MCF 10A (cell line): ENCODE results near the gene RAI1. TPM values are rescaled to one million over a fixed set of nuclear protein-coding genes. Genes with fewer than 3 reads are reported as not detected.

Experiments used
- BruUV-seq: library from RNA; stranded (reverse); fragments of 400-500 nt; replicated peaks from 2 replicates; lab custom pipeline; 2021; lab: Mats Ljungman, UMichigan
- CTCF ChIA-PET: fragments of 300-600 bp; sonication (Branson Sonifier 250); formaldehyde crosslinking; extraction: SDS; loops from one replicate; lab custom pipeline; 2021; ENCODE audit warnings: antibody characterized with exemption, inconsistent platforms; lab: Yijun Ruan, JAX
- POLR2A ChIA-PET: fragments of 300-600, 350-650 bp; sonication (Branson Sonifier 250); formaldehyde crosslinking; extraction: SDS; loops from one replicate; lab custom pipeline; 2020; ENCODE audit warnings: antibody characterized with exemption, inconsistent platforms; lab: Yijun Ruan, JAX
- DNase-seq: peaks from one replicate; pipeline ENCODE4 v3.0.0-alpha.2; 2018; ENCODE audit not compliant: unreplicated experiment
- H3K27ac Mint-ChIP-seq: one replicate; pipeline ENCODE4 v1.8.0; 2022; ENCODE audit warnings: mild to moderate bottlenecking, low read depth, mixed read lengths; ENCODE audit not compliant: unreplicated experiment
- H3K27me3 Mint-ChIP-seq: one replicate; pipeline ENCODE4 v1.8.0; 2022; ENCODE audit warnings: mixed read lengths; ENCODE audit not compliant: insufficient read depth, unreplicated experiment
- H3K36me3 Mint-ChIP-seq: one replicate; pipeline ENCODE4 v1.8.0; 2022; ENCODE audit warnings: mild to moderate bottlenecking, moderate library complexity, mixed read lengths; ENCODE audit not compliant: insufficient read depth, unreplicated experiment
- H3K4me1 Mint-ChIP-seq: one replicate; pipeline ENCODE4 v1.8.0; 2022; ENCODE audit warnings: mixed read lengths; ENCODE audit not compliant: insufficient read depth, unreplicated experiment
- H3K4me3 Mint-ChIP-seq: one replicate; pipeline ENCODE4 v1.8.0; 2022; ENCODE audit warnings: mild to moderate bottlenecking, moderate library complexity, mixed read lengths; ENCODE audit not compliant: unreplicated experiment
- H3K9me3 Mint-ChIP-seq: one replicate; pipeline ENCODE4 v1.8.0; 2022; ENCODE audit warnings: mixed read lengths; ENCODE audit not compliant: unreplicated experiment
- intact Hi-C: fragments of 100-400 bp; cut with micrococcal nuclease; formaldehyde crosslinking; loops from 2 replicates; pipeline ENCODE4 v1.14.1; 2022
- total RNA-seq: library from RNA; stranded (reverse); gene quantifications from 2 replicates; pipeline ENCODE4 v1.2.3, GENCODE V29; 2022
- TF ChIP-seq, protein P1 (sequence below): fragments of 200-600 bp; IDR thresholded peaks from one replicate; pipeline ENCODE4 v1.8.0; 2022; ENCODE audit warnings: antibody characterized with exemption, mild to moderate bottlenecking; ENCODE audit not compliant: unreplicated experiment

The RAI1 gene
- total RNA-seq, 1 experiment from 2014 or later, result 30.4 TPM

DNA sequence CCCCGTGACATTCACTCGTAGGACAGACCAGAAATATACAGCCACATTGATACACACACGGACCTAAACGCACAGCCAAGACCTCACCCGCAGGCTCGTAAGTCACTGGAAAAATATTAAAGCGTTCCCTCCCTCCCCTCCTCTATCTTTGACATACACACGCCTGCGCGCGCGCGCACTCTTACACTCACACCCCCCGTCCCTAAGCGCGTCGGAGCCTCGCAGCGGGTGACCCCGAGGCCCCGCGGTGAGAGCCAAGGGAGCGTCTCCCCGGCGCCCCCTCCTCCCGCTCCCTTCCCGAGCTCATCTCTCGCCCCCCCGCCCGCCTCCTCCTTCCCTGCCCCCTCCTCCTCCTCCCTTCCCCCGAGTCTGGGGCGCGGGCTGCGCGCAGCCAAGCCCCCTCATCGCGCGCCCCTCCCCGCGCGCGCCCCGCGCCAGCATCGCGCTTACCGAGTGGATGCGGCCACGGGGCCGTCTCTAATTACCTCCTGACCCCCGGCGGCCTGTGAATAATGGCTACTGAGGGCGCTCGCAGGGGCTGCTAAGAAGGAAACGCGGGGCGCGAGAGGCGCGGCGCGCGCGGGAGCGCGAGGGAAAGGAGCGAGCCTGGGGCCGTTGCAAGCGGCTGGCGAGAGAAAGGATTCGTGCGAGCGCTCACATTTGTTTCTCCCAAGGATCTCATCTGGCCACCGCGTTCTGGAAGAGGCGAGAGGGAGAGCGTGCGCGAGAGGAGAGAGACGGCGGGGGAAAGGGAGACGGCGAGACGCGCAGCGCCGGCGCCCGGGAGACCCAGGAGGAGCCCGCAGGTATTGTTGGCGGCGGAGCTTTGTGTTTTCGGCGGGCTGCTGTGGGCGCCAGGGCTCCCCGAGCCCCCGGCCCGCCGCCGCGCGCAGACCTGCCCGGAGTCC lies 42.4 kb downstream of the RAI1 start:
- ChIA-PET CTCF (interaction anchor here (0.7 kb wide), 1 partner anchor 14 kb away, joined by 3 read pairs; no protein-coding TSS in a partner anchor), POLR2A (interaction anchor here (0.6 kb wide), 1 partner anchor 1329 kb away, joined by 3 read pairs; no protein-coding TSS in a partner anchor)
- Mint-ChIP-seq H3K9me3 (no peaks in the 10 kb centered on the region), H3K4me1 (peaks cover 36% of the 10 kb centered on the region), H3K36me3 (peaks cover 15% of the 10 kb centered on the region), H3K27ac (no peak overlapping the region), H3K27me3 (no peaks in the 10 kb centered on the region), H3K4me3 (peak overlapping the region; percentile 58)
- intact Hi-C loops, result no loop called here
- BruUV-seq, result no TSS peak
- TF ChIP-seq, protein P1, sequence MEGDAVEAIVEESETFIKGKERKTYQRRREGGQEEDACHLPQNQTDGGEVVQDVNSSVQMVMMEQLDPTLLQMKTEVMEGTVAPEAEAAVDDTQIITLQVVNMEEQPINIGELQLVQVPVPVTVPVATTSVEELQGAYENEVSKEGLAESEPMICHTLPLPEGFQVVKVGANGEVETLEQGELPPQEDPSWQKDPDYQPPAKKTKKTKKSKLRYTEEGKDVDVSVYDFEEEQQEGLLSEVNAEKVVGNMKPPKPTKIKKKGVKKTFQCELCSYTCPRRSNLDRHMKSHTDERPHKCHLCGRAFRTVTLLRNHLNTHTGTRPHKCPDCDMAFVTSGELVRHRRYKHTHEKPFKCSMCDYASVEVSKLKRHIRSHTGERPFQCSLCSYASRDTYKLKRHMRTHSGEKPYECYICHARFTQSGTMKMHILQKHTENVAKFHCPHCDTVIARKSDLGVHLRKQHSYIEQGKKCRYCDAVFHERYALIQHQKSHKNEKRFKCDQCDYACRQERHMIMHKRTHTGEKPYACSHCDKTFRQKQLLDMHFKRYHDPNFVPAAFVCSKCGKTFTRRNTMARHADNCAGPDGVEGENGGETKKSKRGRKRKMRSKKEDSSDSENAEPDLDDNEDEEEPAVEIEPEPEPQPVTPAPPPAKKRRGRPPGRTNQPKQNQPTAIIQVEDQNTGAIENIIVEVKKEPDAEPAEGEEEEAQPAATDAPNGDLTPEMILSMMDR, result no peak
- DNase-seq, result no peak

DNA sequence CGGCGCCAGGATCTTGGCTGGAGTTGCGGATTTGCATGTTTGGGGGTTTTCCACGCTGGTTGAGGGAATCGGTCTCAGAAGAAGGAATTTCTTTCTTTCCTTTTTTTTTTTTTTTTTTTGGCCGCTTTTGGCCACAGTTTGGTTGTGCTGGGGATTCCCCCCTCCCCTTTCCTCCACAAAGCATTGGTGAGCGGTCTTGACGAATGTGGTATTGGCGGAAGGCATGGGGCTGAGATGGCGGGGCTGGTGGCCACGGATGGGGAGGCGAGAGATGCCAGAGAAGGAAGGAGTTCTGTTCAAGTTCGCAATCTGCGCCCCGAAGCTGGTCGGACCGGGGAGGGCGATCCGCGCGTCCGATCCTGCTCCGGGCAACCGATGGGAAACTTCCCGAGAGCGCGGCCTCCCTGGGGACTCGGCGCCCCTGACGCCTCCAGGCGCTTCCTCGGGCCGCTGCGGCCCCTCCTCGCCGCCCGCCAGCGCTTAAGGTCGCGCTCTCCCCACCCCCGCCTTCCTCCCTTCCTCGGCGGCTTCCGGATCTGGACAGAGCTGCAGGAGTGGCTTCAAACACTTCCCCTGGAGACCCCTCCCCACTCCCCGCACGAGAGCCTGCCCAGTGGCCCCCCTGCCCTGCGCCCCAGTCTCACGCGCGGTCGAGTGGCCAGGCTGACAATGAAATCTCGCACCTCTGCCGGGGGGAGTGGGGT lies 43.2 kb downstream of the RAI1 start:
- Mint-ChIP-seq H3K27ac (no peak overlapping the region), H3K4me1 (peaks cover 43% of the 10 kb centered on the region)
- intact Hi-C loops, result no loop called here

DNA sequence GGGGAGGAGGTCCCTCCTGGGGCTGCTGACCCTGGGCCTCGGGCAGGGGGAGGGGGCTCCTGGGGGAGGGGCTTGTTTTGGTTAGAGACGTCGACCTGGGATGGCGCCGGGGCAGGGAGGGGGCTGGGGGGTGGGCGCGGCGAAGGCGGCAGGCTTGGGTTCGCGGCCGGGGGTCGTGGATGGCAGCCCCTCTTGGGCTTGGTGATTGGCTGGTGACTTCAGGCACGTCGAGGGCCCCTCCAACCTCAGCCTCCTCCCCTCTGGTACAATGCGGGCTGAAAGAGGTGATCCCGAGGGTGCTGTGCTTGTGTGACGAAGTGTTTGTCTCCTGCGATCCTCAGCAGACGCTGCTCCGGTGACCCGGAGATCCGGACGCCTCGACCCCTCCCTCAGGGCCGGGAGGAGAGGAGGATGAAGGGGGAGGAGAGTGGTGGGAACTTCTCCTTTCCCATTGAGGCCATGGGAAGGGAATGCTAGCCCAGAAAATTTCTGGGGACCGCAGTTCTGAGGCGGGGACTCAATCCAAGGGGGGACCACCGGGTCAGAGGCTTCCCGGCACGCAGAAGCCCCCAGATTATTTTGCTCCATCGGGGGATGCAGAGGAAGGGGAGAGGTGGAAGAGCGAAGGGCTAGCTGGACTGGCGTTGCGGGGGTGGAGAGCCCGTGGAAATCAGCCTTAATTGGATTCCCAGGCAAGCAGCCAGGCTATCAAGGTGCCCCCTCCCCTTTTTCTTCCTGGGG lies 43.9 kb downstream of the RAI1 start:
- Mint-ChIP-seq H3K4me3 (no peak overlapping the region), H3K36me3 (peaks cover 22% of the 10 kb centered on the region)

More for the DNA sequence above, 43.2 kb downstream of the RAI1 start:
- no peak for DNase-seq
- POLR2A ChIA-PET, result no interaction called here
- Mint-ChIP-seq H3K27me3 (no peaks in the 10 kb centered on the region), H3K36me3 (peaks cover 16% of the 10 kb centered on the region), H3K4me3 (no peak overlapping the region), H3K9me3 (no peaks in the 10 kb centered on the region)
- no TSS peak for BruUV-seq
- CTCF ChIA-PET, result no interaction called here
- TF ChIP-seq, protein P1, result no peak

More for the DNA sequence above, 43.9 kb downstream of the RAI1 start:
- TF ChIP-seq, protein P1, result no peak
- no peak overlapping the region for H3K27ac Mint-ChIP-seq
- ChIA-PET POLR2A (interaction anchor here (0.5 kb wide), 1 partner anchor 112 kb away, joined by 3 read pairs; the partner anchor contains the start of gene SREBF1), CTCF (interaction anchor here (1.1 kb wide), 1 partner anchor 23 kb away, joined by 3 read pairs; no protein-coding TSS in a partner anchor)
- H3K9me3 Mint-ChIP-seq, result no peaks in the 10 kb centered on the region
- peaks cover 41% of the 10 kb centered on the region for H3K4me1 Mint-ChIP-seq
- intact Hi-C loops, result no loop called here
- no TSS peak for BruUV-seq
- H3K27me3 Mint-ChIP-seq, result no peaks in the 10 kb centered on the region
- no peak for DNase-seq
